Measurements from ENCODE around the gene FYCO1.

- TF ChIP-seq, protein P1, sequence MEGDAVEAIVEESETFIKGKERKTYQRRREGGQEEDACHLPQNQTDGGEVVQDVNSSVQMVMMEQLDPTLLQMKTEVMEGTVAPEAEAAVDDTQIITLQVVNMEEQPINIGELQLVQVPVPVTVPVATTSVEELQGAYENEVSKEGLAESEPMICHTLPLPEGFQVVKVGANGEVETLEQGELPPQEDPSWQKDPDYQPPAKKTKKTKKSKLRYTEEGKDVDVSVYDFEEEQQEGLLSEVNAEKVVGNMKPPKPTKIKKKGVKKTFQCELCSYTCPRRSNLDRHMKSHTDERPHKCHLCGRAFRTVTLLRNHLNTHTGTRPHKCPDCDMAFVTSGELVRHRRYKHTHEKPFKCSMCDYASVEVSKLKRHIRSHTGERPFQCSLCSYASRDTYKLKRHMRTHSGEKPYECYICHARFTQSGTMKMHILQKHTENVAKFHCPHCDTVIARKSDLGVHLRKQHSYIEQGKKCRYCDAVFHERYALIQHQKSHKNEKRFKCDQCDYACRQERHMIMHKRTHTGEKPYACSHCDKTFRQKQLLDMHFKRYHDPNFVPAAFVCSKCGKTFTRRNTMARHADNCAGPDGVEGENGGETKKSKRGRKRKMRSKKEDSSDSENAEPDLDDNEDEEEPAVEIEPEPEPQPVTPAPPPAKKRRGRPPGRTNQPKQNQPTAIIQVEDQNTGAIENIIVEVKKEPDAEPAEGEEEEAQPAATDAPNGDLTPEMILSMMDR (IDR thresholded peaks at IDR 0.05; ENCODE audit: control extremely low read depth in 1 of 3, insufficient read depth in 1 of 3, low read depth in 1 of 3, low read length in 3 of 3): no peak
- TF ChIP-seq USF2 (IDR thresholded peaks at IDR 0.05; ENCODE audit: low read length) (no peak), SRF (IDR thresholded peaks at IDR 0.05; ENCODE audit: low read depth, low read length) (no peak), JUN (IDR thresholded peaks at IDR 0.05; ENCODE audit: low read depth, low read length) (no peak), SP1 (IDR thresholded peaks at IDR 0.05; ENCODE audit: low read depth, low read length) (no peak), SP2 (IDR thresholded peaks at IDR 0.05; ENCODE audit: low read length) (no peak), POLR2AphosphoS5 (IDR thresholded peaks at IDR 0.05; ENCODE audit: low read depth, low read length) (no peak), POLR2A (IDR thresholded peaks at IDR 0.05; ENCODE audit: control extremely low read depth in 1 of 2, low read depth in 2 of 2, low read length in 2 of 2) (no peak), TBP (IDR thresholded peaks at IDR 0.05; ENCODE audit: low read depth, low read length) (no peak), TEAD4 (IDR thresholded peaks at IDR 0.05; ENCODE audit: low read depth, low read length) (no peak), RXRA (IDR thresholded peaks at IDR 0.05; ENCODE audit: insufficient read depth, low read depth, low read length) (no peak)
Observed at GRCh38 chr3:45976191-45977091, 19.2 kb downstream of the FYCO1 start.
